Lung (tissue), 12 donors: ENCODE results near the gene GPR32. TPM values are rescaled to one million over a fixed set of nuclear protein-coding genes. Genes with fewer than 3 reads are reported as not detected.

ENCODE experiments used
- ATAC-seq: fragments of 200-7000 bp; cut with Tn5 transposase; one replicate; pipeline ENCODE4 v1.9.1; 2020; ENCODE audit warnings: moderate number of reproducible peaks; ENCODE audit not compliant: insufficient read depth, low FRiP score
- DNase-seq, 3 donors: peaks; one replicate each; pipeline ENCODE4 v3.0.0-alpha.2; 2013 to 2017
- H3K27ac ChIP-seq, 2 donors: one replicate each; pipeline ENCODE4 v1.5.1; 2013; ENCODE audit warnings: mild to moderate bottlenecking in 2 of 2, moderate library complexity in 2 of 2, control low read depth in 1 of 2, inconsistent platforms in 1 of 2, low read depth in 1 of 2, low read length in 1 of 2
- H3K27me3 ChIP-seq, 3 donors: one replicate each; pipeline ENCODE4 v1.5.1; 2013; ENCODE audit warnings: low read length in 2 of 3; ENCODE audit not compliant: control insufficient read depth in 3 of 3, insufficient read depth in 3 of 3
- H3K36me3 ChIP-seq, 4 donors: one replicate each; pipeline ENCODE4 v1.5.1; 2013; ENCODE audit warnings: low read length in 4 of 4, mild to moderate bottlenecking in 1 of 4, moderate library complexity in 1 of 4; ENCODE audit not compliant: control insufficient read depth in 4 of 4, insufficient read depth in 4 of 4
- H3K4me1 ChIP-seq, 5 donors: one replicate each; pipeline ENCODE4 v1.5.1; 2013; ENCODE audit warnings: low read length in 5 of 5, mild to moderate bottlenecking in 2 of 5, moderate library complexity in 1 of 5; ENCODE audit not compliant: control insufficient read depth in 5 of 5, insufficient read depth in 5 of 5
- H3K4me3 ChIP-seq: one replicate; pipeline ENCODE4 v1.5.1; 2013; ENCODE audit warnings: mild to moderate bottlenecking, control low read depth, moderate library complexity
- H3K9ac ChIP-seq, 2 donors: one replicate each; pipeline ENCODE4 v1.5.1; 2013; ENCODE audit warnings: low read length in 2 of 2, control low read depth in 1 of 2; ENCODE audit not compliant: insufficient read depth in 1 of 2
- H3K9me3 ChIP-seq, 4 donors: one replicate each; pipeline ENCODE4 v1.5.1; 2013; ENCODE audit warnings: low read length in 3 of 4, mild to moderate bottlenecking in 1 of 4, moderate library complexity in 1 of 4; ENCODE audit not compliant: control insufficient read depth in 4 of 4, insufficient read depth in 3 of 4
- WGBS, 2 donors: extraction: QIAGEN DNeasy Blood & Tissue Kit; methylation state at CpG; one replicate each; pipeline ENCODE4 v1.1.7; 2013; 5-methylcytosine and 5-hydroxymethylcytosine counted together
- polyA plus RNA-seq, 2 donors: library from polyadenylated mRNA; stranded (reverse); fragments of 200-250 nt; gene quantifications; one replicate each; pipeline ENCODE4 v1.2.1, GENCODE V29; 2013
- total RNA-seq, 2 donors: library from RNA; depleted of rRNA in 1 of 2; stranded (reverse); fragments of >200 nt in 1 of 2; gene quantifications; one replicate each; pipeline ENCODE4 v1.2.1, GENCODE V29; 2014 to 2021
- TF ChIP-seq, protein P1 (sequence below): IDR thresholded peaks from 2 replicates; pipeline ENCODE4 v1.5.1; 2012; ENCODE audit warnings: mild to moderate bottlenecking; ENCODE audit errors: control extremely low read depth, extremely low read depth
- donor health status: control.
- donor health status: control.
- donor health status: Bipolar disorder and iron deficiency.
- donor health status: healthy.
- donor health status: DM: yes; HTN: yes; CAD: no.

The GPR32 gene
- total and polyA plus RNA-seq, 4 donors, result not detected

DNA sequence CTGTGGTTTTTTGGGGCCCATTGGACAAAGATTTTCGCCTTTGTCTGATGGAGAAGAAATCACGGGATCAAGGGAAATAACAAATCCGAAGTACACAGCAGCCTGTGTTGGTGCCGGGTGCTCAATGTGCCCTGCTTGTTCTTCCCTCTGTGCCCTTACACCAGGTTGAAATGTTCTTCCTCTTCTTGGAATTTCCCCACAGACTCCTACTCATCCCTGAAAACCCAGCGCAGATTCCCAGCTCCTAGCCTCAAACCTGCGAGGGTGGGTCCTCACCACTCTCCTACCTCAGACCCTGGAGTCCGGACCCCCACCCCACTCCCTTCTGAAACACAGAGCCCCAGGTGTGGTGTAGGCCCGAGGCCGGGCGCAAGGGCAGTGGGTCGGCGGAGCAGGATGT, 15.1 kb downstream of the GPR32 start:
- Histone ChIP-seq H3K9ac (no peak overlapping the region), H3K27me3 (peaks cover 0 to 9% (median 6%) of the 10 kb centered on the region in 3 donors), H3K9me3 (no peaks in the 10 kb centered on the region), H3K4me3 (no peak overlapping the region), H3K27ac (no peak overlapping the region), H3K36me3 (no peaks in the 10 kb centered on the region), H3K4me1 (no peaks in the 10 kb centered on the region)
- WGBS, 2 donors, result 87 to 90% methylated on average over 12 of the region's 12 CpGs
- TF ChIP-seq, protein P1, sequence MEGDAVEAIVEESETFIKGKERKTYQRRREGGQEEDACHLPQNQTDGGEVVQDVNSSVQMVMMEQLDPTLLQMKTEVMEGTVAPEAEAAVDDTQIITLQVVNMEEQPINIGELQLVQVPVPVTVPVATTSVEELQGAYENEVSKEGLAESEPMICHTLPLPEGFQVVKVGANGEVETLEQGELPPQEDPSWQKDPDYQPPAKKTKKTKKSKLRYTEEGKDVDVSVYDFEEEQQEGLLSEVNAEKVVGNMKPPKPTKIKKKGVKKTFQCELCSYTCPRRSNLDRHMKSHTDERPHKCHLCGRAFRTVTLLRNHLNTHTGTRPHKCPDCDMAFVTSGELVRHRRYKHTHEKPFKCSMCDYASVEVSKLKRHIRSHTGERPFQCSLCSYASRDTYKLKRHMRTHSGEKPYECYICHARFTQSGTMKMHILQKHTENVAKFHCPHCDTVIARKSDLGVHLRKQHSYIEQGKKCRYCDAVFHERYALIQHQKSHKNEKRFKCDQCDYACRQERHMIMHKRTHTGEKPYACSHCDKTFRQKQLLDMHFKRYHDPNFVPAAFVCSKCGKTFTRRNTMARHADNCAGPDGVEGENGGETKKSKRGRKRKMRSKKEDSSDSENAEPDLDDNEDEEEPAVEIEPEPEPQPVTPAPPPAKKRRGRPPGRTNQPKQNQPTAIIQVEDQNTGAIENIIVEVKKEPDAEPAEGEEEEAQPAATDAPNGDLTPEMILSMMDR, result no peak
- ATAC-seq (no peak), DNase-seq (no peak)

DNA sequence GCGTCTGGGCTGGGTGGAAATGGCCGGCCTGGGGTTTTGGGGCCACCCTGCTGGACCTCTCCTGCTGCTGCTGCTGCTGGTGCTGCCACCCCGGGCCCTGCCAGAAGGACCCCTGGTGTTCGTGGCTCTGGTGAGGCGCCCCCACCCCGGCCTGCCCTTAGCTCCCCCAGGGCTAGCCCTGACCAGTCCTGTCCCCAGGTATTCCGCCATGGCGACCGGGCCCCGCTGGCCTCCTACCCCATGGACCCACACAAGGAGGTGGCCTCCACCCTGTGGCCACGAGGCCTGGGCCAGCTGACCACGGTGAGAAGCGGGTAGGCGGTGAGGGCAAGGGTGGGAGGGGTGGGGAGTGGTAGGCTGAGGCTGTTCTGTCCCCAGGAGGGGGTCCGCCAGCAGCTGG, 20.1 kb downstream of the GPR32 start, which contains the start of gene ACP4:
Gene ACP4 (plus strand): TSS at position 20 of the 400 bp plus-strand sequence. CDS start 0 bp downstream, at position 20.
- Histone ChIP-seq H3K9me3 (no peaks in the 10 kb centered on the region), H3K4me1 (no peaks in the 10 kb centered on the region), H3K27me3 (no peaks in the 10 kb centered on the region), H3K27ac (no peak within 1 kb of the TSS), H3K36me3 (peaks cover 0 to 3% (median 0%) of the 10 kb centered on the region in 4 donors), H3K4me3 (no peak within 1 kb of the TSS), H3K9ac (no peak within 1 kb of the TSS)
- DNase-seq, result no peak
- WGBS, 2 donors, result 86 to 95% methylated on average over 15 of the region's 15 CpGs
- TF ChIP-seq, protein P1, result no peak
- no peak for ATAC-seq

DNA sequence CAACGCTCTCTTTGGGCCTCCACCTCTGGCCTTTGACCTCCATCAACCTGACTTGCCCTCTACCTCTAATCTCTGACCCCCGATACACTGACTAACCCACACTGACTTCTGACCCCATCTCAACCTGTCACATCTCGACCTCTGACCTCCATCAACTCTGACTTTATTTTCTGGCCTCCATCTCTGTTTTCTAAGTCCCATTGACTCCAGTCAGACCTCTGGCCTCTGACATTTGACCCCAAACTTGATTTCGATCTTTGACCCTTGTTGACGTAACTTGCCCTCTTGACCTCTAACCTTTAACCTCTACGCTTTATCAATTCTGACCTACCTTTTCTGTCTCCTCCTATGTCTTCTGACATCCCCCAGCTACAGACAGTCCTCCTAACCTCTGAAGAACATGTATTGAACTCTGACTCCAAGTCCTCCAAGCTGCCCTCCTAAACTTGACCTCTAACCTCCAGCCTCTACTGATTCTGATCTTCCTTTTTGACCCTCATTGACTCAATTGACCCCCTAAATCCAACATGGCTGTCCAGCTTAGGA, 20.7 kb downstream of the GPR32 start:
- Histone ChIP-seq H3K9me3 (no peaks in the 10 kb centered on the region), H3K36me3 (peaks cover 0 to 8% (median 0%) of the 10 kb centered on the region in 4 donors), H3K27ac (no peak overlapping the region), H3K9ac (no peak overlapping the region), H3K4me1 (no peaks in the 10 kb centered on the region), H3K4me3 (no peak overlapping the region), H3K27me3 (no peaks in the 10 kb centered on the region)
- ATAC-seq (no peak), DNase-seq (peak in 2 of 3 donors; percentile 33 to 55)
- WGBS, 2 donors, result 91 to 93% methylated on average over 6 of the region's 6 CpGs
- TF ChIP-seq, protein P1, result no peak
